Lower leg skin (tissue), 3 donors: ENCODE results near the gene NRG3.

Experiments
- CTCF ChIP-seq, 3 donors: fragments of 450-650 bp; IDR thresholded peaks; one replicate each; pipeline ENCODE4 v1.5.1; 2016; ENCODE audit warnings: antibody characterized with exemption in 3 of 3, mild to moderate bottlenecking in 3 of 3, moderate library complexity in 2 of 3
- POLR2A ChIP-seq, 2 donors: fragments of 450-650 bp; IDR thresholded peaks; one replicate each; pipeline ENCODE4 v1.6.1; 2016 to 2017; ENCODE audit warnings: antibody characterized with exemption in 2 of 2, mild to moderate bottlenecking in 1 of 2, moderate library complexity in 1 of 2

GRCh38 chr10:81950358-81950757 lies 75.4 kb downstream of the NRG3 start:
- TF ChIP-seq CTCF (IDR thresholded peaks at IDR 0.05) (no peak), POLR2A (IDR thresholded peaks at IDR 0.05) (no peak)
